ENCODE measurements around the gene PXDC1.
"Not testable (repeated sequence)": the region's sequence is repeated elsewhere in the genome, so short reads cannot be mapped to it uniquely, and the experiment has no call there.

PXDC1 gene

GRCh38 chr6:3772127-3772999 is 20.9 kb upstream of the PXDC1 start:
- not testable (repeated sequence) for H3K36me3 Mint-ChIP-seq; H3K27ac Mint-ChIP-seq; ATAC-seq; H3K9me3 Mint-ChIP-seq; DNase-seq (ENCODE audit: low spot score in 2 of 2); H3K4me3 Mint-ChIP-seq
- peaks cover 23% of the 10 kb centered on the region for H3K4me1 Mint-ChIP-seq

- ATAC-seq (no peak), DNase-seq (ENCODE audit: low spot score in 2 of 2) (no peak)
- H3K4me3 Mint-ChIP-seq, result no peak overlapping the region
- peaks cover 14% of the 10 kb centered on the region for H3K4me1 Mint-ChIP-seq
- no peak overlapping the region for H3K27ac Mint-ChIP-seq
- H3K9me3 Mint-ChIP-seq, result no peaks in the 10 kb centered on the region
- no peaks in the 10 kb centered on the region for H3K36me3 Mint-ChIP-seq
Observed at GRCh38 chr6:3771407-3772011, 20.0 kb upstream of the PXDC1 start.

- Mint-ChIP-seq H3K4me1 (peaks cover 14% of the 10 kb centered on the region), H3K4me3 (peak overlapping the region; percentile 52), H3K9me3 (no peaks in the 10 kb centered on the region), H3K27ac (peak overlapping the region; percentile 55), H3K36me3 (no peaks in the 10 kb centered on the region)
- ATAC-seq (peak; percentile 73), DNase-seq (ENCODE audit: low spot score in 2 of 2) (no peak)
Observed at GRCh38 chr6:3770023-3770720, 18.7 kb upstream of the PXDC1 start.

- peak overlapping the region; percentile 55 for H3K27ac Mint-ChIP-seq
- peak overlapping the region; percentile 52 for H3K4me3 Mint-ChIP-seq
Observed at GRCh38 chr6:3769610-3770009, 18.1 kb upstream of the PXDC1 start.

GRCh38 chr6:3768502-3768901 is 17.0 kb upstream of the PXDC1 start:
- ATAC-seq, result no peak
- no peak overlapping the region for H3K4me3 Mint-ChIP-seq
- H3K9me3 Mint-ChIP-seq, result no peaks in the 10 kb centered on the region
- H3K36me3 Mint-ChIP-seq, result no peaks in the 10 kb centered on the region
- peaks cover 14% of the 10 kb centered on the region for H3K4me1 Mint-ChIP-seq
- no peak overlapping the region for H3K27ac Mint-ChIP-seq
- no peak for DNase-seq (ENCODE audit: low spot score in 2 of 2)

More at GRCh38 chr6:3769610-3770009, 18.1 kb upstream of the PXDC1 start:
- H3K4me1 Mint-ChIP-seq, result peaks cover 14% of the 10 kb centered on the region
- ATAC-seq, result peak; percentile 83
- no peak for DNase-seq (ENCODE audit: low spot score in 2 of 2)
- no peaks in the 10 kb centered on the region for H3K36me3 Mint-ChIP-seq
- H3K9me3 Mint-ChIP-seq, result no peaks in the 10 kb centered on the region

DNA sequence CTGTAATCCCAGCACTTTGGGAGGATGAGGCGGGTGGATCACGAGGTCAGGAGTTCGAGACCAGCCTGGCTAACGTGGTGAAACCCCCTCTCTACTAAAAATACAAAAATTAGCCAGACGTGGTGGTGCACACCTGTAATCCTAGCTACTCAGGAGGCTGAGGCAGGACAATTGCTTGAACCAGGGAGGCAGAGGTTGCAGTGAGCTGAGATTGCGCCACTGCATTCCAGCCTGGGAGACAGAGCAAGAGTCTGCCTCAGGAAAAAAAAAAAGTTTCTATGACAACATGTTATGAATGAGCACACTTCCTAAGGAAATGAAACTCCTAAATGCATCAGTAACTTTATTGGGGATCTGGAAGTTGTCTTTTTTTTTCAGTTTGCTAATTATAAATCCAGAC is 16.0 kb upstream of the PXDC1 start:
- peaks cover 14% of the 10 kb centered on the region for H3K4me1 Mint-ChIP-seq
- not testable (repeated sequence) for DNase-seq (ENCODE audit: low spot score in 2 of 2); H3K27ac Mint-ChIP-seq; H3K4me3 Mint-ChIP-seq; H3K9me3 Mint-ChIP-seq; H3K36me3 Mint-ChIP-seq; ATAC-seq

GRCh38 chr6:3766214-3766613 is 14.7 kb upstream of the PXDC1 start:
- Mint-ChIP-seq H3K4me3 (no peak overlapping the region), H3K36me3 (no peaks in the 10 kb centered on the region)

GRCh38 chr6:3765415-3765814 is 13.9 kb upstream of the PXDC1 start:
- Mint-ChIP-seq H3K27ac (no peak overlapping the region), H3K4me1 (peaks cover 14% of the 10 kb centered on the region), H3K36me3 (no peaks in the 10 kb centered on the region), H3K9me3 (no peaks in the 10 kb centered on the region), H3K4me3 (no peak overlapping the region)
- ATAC-seq, result no peak
- DNase-seq (ENCODE audit: low spot score in 2 of 2), result no peak

More at GRCh38 chr6:3766214-3766613, 14.7 kb upstream of the PXDC1 start:
- peaks cover 14% of the 10 kb centered on the region for H3K4me1 Mint-ChIP-seq
- no peaks in the 10 kb centered on the region for H3K9me3 Mint-ChIP-seq
- no peak overlapping the region for H3K27ac Mint-ChIP-seq
- no peak for DNase-seq (ENCODE audit: low spot score in 2 of 2)
- no peak for ATAC-seq

- ATAC-seq, result no peak
Observed at GRCh38 chr6:3764516-3765335, 13.2 kb upstream of the PXDC1 start.

DNA sequence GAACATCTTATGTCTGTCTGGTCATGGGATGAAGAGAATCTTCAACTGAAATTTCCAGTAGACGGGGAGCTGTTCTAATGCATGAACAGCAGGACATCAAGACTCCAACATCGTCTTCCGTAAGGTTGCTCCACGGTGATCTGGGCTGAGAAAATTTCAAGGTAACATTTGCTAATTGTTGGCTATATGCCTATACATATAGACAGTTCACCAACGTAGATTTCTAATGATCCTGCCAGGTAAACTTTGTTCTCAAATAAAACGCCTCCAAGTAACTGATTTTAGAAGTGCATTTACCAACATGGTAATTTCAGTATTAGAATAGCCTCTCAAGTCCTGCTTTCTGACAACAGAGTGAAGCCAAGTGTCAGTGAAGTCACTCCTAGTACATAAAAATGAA is 11.3 kb upstream of the PXDC1 start:
- H3K27ac Mint-ChIP-seq, result no peak overlapping the region
- H3K4me3 Mint-ChIP-seq, result no peak overlapping the region
- no peaks in the 10 kb centered on the region for H3K4me1 Mint-ChIP-seq
- no peaks in the 10 kb centered on the region for H3K36me3 Mint-ChIP-seq
- H3K9me3 Mint-ChIP-seq, result no peaks in the 10 kb centered on the region
- no peak for DNase-seq (ENCODE audit: low spot score in 2 of 2)
- ATAC-seq, result no peak

More at GRCh38 chr6:3764516-3765335, 13.2 kb upstream of the PXDC1 start:
- no peaks in the 10 kb centered on the region for H3K36me3 Mint-ChIP-seq
- no peak overlapping the region for H3K27ac Mint-ChIP-seq
- peaks cover 7% of the 10 kb centered on the region for H3K4me1 Mint-ChIP-seq
- DNase-seq (ENCODE audit: low spot score in 2 of 2), result no peak
- H3K4me3 Mint-ChIP-seq, result no peak overlapping the region
- no peaks in the 10 kb centered on the region for H3K9me3 Mint-ChIP-seq

DNA sequence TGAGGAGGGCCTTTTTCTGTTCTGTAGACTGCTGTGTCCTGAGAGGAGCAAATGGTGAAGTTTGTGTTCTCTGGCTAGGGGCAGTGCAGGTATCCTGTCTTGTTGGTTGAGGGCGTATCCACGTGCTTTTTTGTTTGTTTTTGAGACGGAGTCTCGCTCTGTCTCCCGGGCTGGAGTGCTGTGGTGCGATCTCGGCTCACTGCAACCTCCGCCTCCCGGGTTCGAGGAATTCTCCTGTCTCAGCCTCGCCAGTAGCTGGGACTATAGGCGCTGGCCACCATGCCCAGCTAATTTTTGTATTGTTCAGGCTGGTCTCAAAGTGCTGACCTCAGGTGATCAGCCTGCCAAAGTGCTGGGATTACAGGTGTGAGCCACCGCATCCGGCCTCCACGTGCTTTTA is 10.8 kb upstream of the PXDC1 start:
- no peaks in the 10 kb centered on the region for H3K36me3 Mint-ChIP-seq
- ATAC-seq, result no peak
- no peaks in the 10 kb centered on the region for H3K9me3 Mint-ChIP-seq
- no peak overlapping the region for H3K27ac Mint-ChIP-seq
- DNase-seq (ENCODE audit: low spot score in 2 of 2), result no peak
- H3K4me3 Mint-ChIP-seq, result no peak overlapping the region
- H3K4me1 Mint-ChIP-seq, result no peaks in the 10 kb centered on the region

- Mint-ChIP-seq H3K4me1 (no peaks in the 10 kb centered on the region), H3K27ac (no peak overlapping the region), H3K36me3 (no peaks in the 10 kb centered on the region), H3K9me3 (no peaks in the 10 kb centered on the region), H3K4me3 (no peak overlapping the region)
- ATAC-seq (no peak), DNase-seq (ENCODE audit: low spot score in 2 of 2) (no peak)
Observed at GRCh38 chr6:3761989-3762270, 10.4 kb upstream of the PXDC1 start.

DNA sequence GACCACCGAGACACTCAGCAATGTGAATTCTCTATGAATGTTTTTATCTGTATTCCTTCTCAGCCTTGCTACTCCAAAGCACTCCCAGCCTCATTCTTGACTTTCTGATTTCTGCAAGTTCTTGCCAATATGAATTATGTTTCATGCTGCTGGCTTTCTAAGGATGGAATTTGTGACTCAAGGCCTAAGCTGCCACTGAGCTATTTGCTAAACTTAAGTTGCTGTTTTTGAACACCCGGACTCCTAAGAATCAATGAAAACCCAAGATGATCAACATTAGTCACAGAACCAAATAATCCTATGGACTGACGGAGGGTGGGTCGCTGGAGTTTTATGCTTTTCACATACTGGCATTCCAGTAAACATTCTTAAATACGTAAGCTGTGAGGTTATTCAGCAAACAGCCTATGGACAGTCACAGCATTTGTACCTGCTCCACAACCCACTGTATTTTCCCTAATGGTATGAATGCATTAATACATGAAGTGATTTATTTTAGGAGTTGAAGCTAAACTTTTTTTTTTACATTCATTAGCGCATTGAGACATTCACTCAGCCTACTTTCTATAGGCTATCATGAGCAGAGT is 8.2 kb upstream of the PXDC1 start:
- no peaks in the 10 kb centered on the region for H3K9me3 Mint-ChIP-seq
- no peak overlapping the region for H3K27ac Mint-ChIP-seq
- H3K4me3 Mint-ChIP-seq, result no peak overlapping the region
- no peaks in the 10 kb centered on the region for H3K36me3 Mint-ChIP-seq
- ATAC-seq (no peak), DNase-seq (ENCODE audit: low spot score in 2 of 2) (no peak)
- H3K4me1 Mint-ChIP-seq, result no peaks in the 10 kb centered on the region

DNA sequence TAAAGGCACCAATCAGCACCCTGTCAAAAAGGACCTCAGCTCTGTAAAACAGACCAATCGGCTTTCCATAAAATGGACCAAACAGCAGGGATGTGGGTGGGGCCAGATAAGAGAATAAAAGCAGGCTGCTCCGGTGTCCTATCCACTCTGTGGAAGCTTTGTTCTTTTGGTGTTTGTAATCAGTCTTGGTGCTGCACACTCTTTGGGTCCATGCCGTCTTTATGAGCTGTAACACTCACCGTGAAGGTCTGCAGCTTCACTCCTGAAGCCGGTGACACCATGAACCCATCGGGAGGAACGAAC is 7.3 kb upstream of the PXDC1 start:
- H3K4me1 Mint-ChIP-seq, result no peaks in the 10 kb centered on the region
- H3K36me3 Mint-ChIP-seq, result no peaks in the 10 kb centered on the region
- H3K4me3 Mint-ChIP-seq, result no peak overlapping the region
- H3K9me3 Mint-ChIP-seq, result no peaks in the 10 kb centered on the region
- no peak overlapping the region for H3K27ac Mint-ChIP-seq
- DNase-seq (ENCODE audit: low spot score in 2 of 2), result no peak
- ATAC-seq, result no peak
